Suprapubic skin (tissue), 4 donors: ENCODE measurements around the gene C15orf61.

Source experiments
- CTCF ChIP-seq, 2 donors: fragments of 200-600 bp in 1 of 2; fragments of 450-650 bp in 1 of 2; sonication (generic) in 1 of 2; IDR thresholded peaks; one replicate each; pipeline ENCODE4 v1.5.1; 2016 to 2019; ENCODE audit warnings: antibody characterized with exemption in 2 of 2, mild to moderate bottlenecking in 1 of 2, moderate library complexity in 1 of 2
- EP300 ChIP-seq: sonication (generic); formaldehyde crosslinking; IDR thresholded peaks from one replicate; pipeline ENCODE4 v1.6.1; 2017; ENCODE audit warnings: antibody characterized with exemption
- POLR2A ChIP-seq, 2 donors: fragments of 450-650 bp; IDR thresholded peaks; one replicate each; pipeline ENCODE4 v1.6.1; 2017; ENCODE audit warnings: antibody characterized with exemption in 2 of 2, mild to moderate bottlenecking in 2 of 2, moderate library complexity in 2 of 2
- POLR2AphosphoS5 ChIP-seq, 3 donors: sonication (generic); formaldehyde crosslinking; IDR thresholded peaks; one replicate each; pipeline ENCODE4 v1.6.1; 2017; ENCODE audit warnings: antibody characterized with exemption in 3 of 3

GRCh38 chr15:67515090-67515489, 5.8 kb upstream of the C15orf61 start:
- TF ChIP-seq CTCF (IDR thresholded peaks at IDR 0.05) (no peak), POLR2A (IDR thresholded peaks at IDR 0.05) (no peak), POLR2AphosphoS5 (IDR thresholded peaks at IDR 0.05) (no peak), EP300 (no peak)
